ENCODE results near the gene ARMH4. TPM values are rescaled to one million over a fixed set of nuclear protein-coding genes. Genes with fewer than 3 reads are reported as not detected.

Gene ARMH4
- total RNA-seq, 1 donor from 2014 or later: 18.2 TPM

GRCh38 chr14:58100735-58101368 is 51.2 kb downstream of the ARMH4 start:
- peak; percentile 6 for DNase-seq

DNA sequence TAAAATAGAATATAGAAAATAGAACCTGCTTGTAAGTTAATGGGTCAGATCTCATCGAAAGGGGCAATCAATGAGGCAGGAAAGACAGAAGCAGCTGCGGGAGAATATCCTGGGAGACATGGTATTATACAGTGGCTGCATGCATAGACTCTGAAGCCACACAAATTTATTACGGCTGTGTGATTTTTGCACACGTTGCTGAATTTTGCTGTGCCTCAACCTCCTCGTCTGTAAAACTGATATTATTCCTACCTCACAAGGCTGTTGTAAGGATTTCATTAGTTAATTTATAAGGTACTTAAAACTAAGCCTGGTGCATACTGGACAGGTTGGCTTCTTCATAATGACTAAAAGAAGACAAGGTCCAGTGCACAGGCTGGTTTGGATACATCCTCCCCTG is 52.3 kb downstream of the ARMH4 start:
- DNase-seq: no peak

DNA sequence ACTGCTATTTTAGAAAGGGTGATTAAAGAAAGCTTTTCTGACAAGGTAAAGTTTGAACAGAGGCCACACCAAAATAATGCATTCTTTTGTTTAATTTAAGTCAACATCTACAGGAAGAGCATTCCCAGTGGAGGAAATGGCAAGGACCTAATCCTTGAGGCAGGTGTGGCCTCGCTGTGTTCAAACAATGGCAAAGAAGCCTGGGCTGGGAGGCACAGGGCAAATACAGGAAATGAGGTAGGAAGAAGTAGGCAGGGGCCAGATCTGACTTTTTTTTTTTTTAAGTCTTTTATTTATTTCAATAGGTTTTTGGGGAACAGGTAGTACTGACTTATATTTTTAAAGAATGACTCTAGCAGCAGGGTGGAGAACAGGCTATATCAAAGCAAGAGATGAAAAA is 53.5 kb downstream of the ARMH4 start:
- DNase-seq: no peak

DNA sequence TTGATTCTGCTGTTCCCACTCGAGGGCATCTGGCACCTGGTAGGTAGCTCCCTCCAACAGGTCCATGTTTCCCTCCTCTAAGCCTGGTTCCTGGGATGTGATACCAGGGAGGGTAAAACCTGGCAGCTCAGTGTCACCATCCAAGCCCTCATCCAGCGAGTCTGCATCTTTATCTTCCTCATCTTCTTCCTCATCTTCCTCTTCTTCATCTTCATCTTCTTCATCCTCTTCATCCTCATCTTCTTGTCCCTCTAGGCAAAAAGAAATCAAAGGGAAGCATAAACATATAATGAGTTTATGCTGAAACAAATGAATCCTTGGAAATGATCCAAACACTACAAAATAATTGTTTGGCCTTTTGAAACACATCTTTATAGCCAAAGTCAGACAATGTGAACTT is 55.3 kb downstream of the ARMH4 start:
- DNase-seq: no peak

GRCh38 chr14:58091883-58092630 is 60.0 kb downstream of the ARMH4 start:
- DNase-seq: no peak

DNA sequence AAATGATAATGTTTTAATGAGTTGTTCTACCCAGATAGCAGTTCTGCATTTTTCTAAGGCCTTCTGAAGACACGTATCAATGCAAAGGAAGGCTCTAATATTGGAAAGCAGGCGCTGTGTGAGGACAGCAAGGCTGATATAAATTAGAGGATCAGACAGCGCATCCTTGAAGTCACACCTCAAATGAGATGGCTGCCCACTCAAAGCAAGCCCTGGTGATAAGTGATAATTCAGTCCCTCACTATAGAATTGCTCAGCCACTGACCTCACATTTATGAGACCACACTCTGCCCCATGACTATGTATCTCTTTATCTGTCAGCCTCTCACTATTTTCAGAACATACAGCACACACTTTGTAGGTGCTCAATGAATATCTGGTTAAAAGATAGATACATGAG is 62.4 kb downstream of the ARMH4 start:
- no peak for DNase-seq

DNA sequence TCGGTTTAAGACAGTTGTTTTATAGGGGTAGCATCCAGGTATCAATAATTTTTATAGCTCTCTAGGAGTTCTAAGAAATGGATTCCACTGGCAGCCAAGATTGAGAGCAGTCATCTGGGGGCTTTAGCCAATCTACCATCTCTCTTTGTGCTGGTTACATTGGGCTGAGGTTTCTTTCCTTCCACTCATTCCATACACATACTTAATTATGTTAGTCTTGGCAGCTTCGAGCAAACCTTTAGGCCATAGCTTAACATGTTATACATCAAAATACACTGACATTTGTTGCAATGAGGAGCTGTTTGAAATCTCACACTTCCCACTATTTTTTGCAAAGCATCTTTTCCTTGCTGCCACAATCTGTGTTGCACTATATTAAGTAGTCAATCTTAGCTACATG is 63.1 kb downstream of the ARMH4 start:
- DNase-seq: no peak

DNA sequence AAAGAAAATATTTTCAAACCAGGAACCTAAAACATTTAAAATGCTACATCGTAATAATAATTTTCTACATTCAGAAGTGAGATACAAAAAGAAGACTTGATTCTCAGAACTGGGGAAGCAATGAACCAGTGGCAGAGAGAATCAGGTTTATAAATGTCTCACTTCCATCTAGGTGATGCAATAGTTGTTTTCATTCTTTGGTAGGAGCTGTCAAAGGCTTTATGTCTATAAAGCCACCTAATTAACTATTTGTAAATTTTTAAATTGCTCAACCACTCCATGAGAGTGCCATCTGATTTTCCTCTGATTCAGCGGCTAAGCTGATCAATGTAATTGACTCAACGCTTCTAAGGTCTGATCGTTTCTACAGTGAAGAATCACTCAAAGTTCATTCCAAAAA is 66.1 kb downstream of the ARMH4 start:
- DNase-seq: no peak

- DNase-seq: no peak
Observed at GRCh38 chr14:58082491-58083098, 69.4 kb downstream of the ARMH4 start.

DNA sequence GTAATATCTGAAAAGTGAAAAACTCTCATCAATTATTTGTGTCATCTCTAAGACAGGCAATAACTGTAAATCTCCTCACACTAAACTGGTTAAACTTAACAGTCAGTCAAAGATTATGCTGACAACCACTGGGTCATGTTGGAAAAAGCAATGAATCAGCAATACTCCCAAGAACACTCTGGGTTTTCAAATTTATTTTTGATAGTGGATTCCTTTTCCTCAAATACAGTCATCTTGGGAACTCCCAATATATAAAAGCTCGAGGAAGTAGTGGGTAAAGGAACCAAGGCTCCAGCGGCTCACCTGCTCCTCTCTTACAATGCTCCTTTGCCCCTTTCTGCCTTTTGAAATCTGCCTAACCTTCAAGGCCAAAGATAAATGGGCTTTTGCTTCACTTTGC is 70.0 kb downstream of the ARMH4 start:
- no peak for DNase-seq

GRCh38 chr14:58078471-58078870 is 73.5 kb downstream of the ARMH4 start:
- no peak for DNase-seq

DNA sequence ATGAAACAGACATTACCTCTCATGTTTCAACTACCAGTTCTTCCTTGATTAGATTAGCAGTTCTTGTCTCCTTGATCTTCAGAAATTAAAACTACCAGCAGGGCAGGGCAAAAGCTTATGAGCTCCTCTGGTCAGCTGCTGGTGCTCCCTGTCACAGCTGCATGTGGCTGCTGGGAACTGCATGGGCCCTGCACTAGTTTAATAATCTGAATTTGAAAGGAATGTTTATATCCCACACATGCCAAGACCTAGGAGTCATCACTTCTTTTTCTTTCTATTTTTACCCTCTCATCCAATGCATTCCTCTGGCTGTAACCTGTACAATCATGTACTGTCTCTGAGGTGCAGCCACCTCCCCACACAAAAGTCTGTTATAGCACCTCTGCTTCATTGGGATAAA is 73.9 kb downstream of the ARMH4 start:
- DNase-seq: peak; percentile 15

DNA sequence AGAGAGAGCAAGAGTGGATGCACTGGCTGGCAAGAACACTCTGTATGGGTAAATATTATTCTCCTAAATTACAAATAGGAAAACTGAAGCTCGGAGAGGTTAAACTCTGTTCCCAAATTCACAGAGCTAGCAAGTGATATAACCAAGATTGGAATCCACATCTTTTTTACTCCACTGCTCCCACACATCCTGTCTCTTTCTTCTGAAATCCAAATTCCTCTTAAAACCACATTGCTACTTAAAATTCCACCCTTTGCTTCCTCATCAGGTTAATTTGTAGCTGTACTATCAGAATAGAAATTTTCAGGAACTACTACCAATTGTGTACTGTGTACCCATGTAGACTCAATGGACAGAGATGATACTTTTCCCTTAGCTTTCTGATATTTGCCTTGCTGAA is 74.4 kb downstream of the ARMH4 start:
- no peak for DNase-seq

- no peak for DNase-seq
Observed at GRCh38 chr14:58073516-58073915, 78.5 kb downstream of the ARMH4 start.

GRCh38 chr14:58072288-58073071 is 79.5 kb downstream of the ARMH4 start:
- DNase-seq: peak; percentile 87

DNA sequence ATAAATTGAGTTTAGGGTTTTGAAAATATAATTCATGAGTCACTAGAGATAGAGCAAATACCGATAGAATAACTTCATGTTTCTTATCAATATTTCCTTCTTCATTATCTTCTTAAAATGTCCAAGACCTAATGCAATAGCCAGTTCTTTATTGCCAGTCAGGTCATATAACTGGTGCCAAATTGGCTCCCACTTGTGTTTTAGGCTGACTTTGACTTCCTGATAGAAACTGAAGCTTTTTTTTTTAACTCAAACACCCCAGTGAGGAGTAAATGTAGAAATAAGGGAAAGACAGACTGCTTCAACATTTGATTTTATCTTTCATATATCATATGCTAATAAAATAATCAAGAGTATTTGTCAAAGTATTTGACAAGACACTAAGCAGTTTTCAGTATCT is 80.7 kb downstream of the ARMH4 start:
- DNase-seq: no peak

- DNase-seq: no peak
Observed at GRCh38 chr14:58068306-58068705, 83.7 kb downstream of the ARMH4 start.

DNA sequence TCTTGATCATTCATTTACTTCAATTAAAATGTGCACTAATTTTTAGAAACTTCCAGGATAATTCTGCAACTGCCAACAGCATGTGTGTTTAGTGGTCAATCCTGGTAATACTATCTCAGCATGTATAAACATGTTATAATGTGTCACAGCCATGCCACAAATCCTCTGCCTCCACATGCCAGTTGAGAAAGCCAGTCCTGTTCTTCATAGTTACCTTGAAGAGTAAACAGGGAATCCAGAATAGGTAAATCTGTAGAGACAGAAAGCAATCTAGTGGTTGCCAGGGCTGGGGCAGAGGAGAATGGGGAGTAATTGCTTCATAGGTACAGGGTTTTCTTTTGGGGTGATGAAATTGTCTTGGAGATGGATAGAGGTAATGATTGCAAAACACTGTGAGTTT is 85.9 kb downstream of the ARMH4 start:
- DNase-seq: no peak

DNA sequence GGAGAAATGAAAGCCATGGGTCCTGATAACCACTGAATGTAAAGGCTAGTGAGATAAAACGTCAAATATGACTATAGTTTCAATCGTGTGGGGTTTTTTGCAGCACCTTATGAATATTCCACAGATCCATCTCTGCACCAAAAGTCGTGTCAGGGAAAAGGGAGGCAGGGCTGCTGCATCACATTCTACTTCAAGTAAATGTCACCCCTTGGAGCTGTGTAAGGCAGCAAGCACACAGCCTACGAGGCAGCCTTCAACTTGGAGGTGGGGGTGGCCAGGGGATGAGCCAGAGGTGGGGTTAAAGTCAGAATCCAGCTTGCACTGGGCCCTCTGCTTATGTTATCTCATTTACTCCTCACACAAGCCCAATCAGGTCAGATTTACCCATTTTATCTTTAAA is 90.4 kb downstream of the ARMH4 start:
- DNase-seq: no peak

GRCh38 chr14:58060898-58061297 is 91.1 kb downstream of the ARMH4 start:
- no peak for DNase-seq

- DNase-seq: no peak
Observed at GRCh38 chr14:58060077-58060476, 91.9 kb downstream of the ARMH4 start.

DNA sequence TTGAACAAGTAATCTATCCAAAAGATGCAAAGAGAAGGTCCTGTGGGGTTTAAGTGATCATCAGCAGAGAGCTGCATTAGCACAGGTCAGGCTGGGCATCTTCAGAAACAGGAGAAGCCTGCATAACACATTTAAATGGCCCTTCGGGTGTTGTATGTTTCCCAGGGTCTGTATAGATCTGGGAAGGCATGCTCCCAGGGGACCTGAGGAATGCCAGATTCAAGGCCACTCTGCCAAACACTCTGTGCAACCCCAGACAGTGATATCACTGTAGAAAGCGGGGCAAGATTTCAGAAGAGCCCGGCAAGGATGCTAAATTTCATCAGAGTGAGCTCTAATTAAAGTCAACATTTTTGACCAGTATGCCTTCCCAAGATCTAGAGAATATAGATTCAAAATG is 92.9 kb downstream of the ARMH4 start:
- DNase-seq: no peak

DNA sequence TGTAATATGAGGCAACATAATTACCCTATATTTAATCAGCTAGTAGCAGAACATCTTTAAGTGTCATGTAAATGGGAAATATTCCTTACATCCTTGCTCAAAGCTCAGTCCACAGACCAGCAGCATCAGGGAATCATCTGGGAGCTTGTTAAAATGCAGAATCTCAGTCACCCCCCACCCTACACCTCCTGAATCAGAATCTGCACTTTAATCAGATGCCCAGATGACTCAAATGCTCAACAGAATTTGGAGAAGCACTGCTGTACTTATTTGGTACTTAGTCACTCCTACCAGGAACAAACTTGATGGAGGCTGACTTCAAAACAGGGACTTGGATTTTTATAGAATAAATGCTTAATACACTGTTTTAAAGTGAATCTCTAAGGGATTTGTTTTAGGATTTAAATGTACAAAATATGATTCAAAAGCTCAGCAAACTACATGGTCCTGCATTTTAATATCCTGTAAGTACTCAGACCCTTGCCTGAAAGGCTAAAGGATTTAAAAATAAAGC is 96.5 kb downstream of the ARMH4 start:
- no peak for DNase-seq

Measured in tongue (tissue), 2 donors.